ENCODE results near the gene UBALD1. TPM values are rescaled to one million over a fixed set of nuclear protein-coding genes. Genes with fewer than 3 reads are reported as not detected.

UBALD1 gene
- total and polyA plus RNA-seq, 8 donors = 12.0 to 27.8 (median 19.8) TPM

DNA sequence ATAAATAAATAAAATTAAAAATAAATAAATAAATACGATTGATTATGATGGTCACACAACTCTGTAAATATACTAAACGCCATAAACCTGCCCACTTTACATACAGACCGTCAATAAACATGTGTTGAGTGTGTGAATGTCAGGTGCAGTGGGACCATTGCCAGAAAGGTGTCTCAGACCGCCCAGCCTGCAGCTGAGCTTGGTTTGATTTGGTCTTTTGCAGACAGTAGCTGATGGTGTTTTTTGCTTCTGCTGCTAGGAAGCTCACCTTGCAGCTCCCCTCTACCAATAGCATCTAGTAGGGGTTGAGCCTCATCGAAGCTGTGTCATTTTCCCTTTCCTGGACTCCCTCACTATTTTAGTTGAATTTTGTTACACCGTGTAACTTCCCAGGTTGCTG lies 23.5 kb downstream of the UBALD1 start:
- TF ChIP-seq, protein P1, sequence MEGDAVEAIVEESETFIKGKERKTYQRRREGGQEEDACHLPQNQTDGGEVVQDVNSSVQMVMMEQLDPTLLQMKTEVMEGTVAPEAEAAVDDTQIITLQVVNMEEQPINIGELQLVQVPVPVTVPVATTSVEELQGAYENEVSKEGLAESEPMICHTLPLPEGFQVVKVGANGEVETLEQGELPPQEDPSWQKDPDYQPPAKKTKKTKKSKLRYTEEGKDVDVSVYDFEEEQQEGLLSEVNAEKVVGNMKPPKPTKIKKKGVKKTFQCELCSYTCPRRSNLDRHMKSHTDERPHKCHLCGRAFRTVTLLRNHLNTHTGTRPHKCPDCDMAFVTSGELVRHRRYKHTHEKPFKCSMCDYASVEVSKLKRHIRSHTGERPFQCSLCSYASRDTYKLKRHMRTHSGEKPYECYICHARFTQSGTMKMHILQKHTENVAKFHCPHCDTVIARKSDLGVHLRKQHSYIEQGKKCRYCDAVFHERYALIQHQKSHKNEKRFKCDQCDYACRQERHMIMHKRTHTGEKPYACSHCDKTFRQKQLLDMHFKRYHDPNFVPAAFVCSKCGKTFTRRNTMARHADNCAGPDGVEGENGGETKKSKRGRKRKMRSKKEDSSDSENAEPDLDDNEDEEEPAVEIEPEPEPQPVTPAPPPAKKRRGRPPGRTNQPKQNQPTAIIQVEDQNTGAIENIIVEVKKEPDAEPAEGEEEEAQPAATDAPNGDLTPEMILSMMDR (IDR thresholded peaks at IDR 0.05) = no peak
- Histone ChIP-seq H3K36me3 (no peaks in the 10 kb centered on the region), H3K27ac (no peak overlapping the region), H3K4me1 (no peaks in the 10 kb centered on the region), H3K27me3 (peaks cover 0 to 1% of the 10 kb centered on the region in 2 donors), H3K4me3 (no peak overlapping the region), H3K9me3 (peaks cover 0 to 9% of the 10 kb centered on the region in 2 donors)
- intact Hi-C loops (cut with DNase I) = no loop called here
- ATAC-seq (no peak), DNase-seq (no peak)

DNA sequence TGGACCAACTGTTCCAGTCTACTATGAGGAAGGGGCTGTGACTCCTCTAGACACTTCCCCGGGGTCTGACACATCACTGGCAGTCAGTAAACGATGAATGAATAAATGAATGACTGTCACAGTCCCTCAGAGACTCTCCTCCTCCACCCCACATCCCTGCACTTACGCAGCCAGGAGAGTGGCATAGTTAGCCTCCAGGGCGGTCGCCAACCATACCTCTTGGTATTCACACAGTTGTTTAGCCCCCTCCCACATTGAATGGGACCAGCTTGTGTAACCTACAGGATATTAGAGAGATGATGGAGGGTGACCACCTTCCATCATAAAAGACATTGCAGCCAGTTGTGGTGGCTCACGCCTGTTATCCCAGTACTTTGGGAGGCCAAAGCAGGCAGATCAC lies 25.7 kb downstream of the UBALD1 start:
- Histone ChIP-seq H3K4me1 (no peaks in the 10 kb centered on the region), H3K9me3 (peaks cover 0 to 9% of the 10 kb centered on the region in 2 donors), H3K4me3 (no peak overlapping the region), H3K36me3 (no peaks in the 10 kb centered on the region), H3K27me3 (peaks cover 0 to 12% of the 10 kb centered on the region in 2 donors), H3K27ac (no peak overlapping the region)
- intact Hi-C loops (cut with DNase I) = loop anchor here in 1 of 2 donors (10.0 kb wide), 1 partner anchor 74 kb away; no protein-coding TSS in a partner anchor
- DNase-seq (no peak), ATAC-seq (no peak)
- TF ChIP-seq, protein P1 (IDR thresholded peaks at IDR 0.05) = no peak

DNA sequence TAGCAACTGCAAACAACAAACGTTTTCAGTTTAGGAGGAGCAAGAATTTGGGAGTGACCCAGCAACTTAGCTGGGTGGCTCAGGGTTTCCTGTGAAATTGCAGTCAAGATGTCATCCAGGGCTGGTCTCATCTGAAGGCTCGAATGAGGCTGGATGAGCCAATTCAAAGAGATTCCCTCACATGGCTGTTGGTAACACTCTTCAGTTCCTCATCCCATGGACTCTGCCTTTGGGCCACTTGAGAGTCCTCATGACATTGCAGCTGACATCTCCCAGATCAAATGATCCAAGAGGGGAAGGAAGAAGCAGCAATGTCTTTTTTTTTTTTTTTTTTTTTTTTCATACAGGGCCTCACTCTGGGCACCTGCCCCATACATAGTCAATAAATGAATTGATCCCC lies 26.3 kb downstream of the UBALD1 start:
- Histone ChIP-seq H3K9me3 (peaks cover 0 to 9% of the 10 kb centered on the region in 2 donors), H3K27ac (no peak overlapping the region), H3K27me3 (peaks cover 0 to 12% of the 10 kb centered on the region in 2 donors), H3K4me3 (no peak overlapping the region), H3K36me3 (no peaks in the 10 kb centered on the region), H3K4me1 (no peaks in the 10 kb centered on the region)
- intact Hi-C loops (cut with DNase I) = loop anchor here in 1 of 2 donors (10.0 kb wide), 1 partner anchor 74 kb away; no protein-coding TSS in a partner anchor
- TF ChIP-seq, protein P1 (IDR thresholded peaks at IDR 0.05) = no peak
- no peak for DNase-seq
- no peak for ATAC-seq

DNA sequence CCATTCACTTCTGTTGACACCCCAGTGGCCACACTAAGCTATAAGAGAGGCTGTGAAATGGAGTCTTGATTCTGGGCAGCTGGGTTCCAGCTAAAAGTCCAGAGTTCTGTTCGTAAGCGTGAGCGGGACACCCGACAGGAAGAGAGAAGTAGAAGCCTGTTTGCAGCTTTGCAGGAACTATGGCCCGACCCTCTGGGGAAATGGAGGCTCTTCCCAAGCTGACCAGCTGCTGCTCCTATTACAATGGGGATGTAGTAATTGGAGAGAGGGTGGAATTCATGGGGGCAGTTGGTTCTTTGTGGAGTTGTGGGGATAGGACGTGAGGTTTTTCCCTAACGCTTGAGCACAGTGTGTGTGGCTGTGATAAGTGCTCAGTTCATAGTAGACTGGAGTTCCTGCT lies 28.4 kb downstream of the UBALD1 start:
- TF ChIP-seq, protein P1 (IDR thresholded peaks at IDR 0.05) = no peak
- H3K9me3 ChIP-seq = peaks cover 0 to 9% of the 10 kb centered on the region in 2 donors
- ATAC-seq = no peak
- intact Hi-C loops (cut with DNase I) = loop anchor here in 1 of 2 donors (10.0 kb wide), 1 partner anchor 71 kb away; no protein-coding TSS in a partner anchor
- H3K4me3 ChIP-seq = no peak overlapping the region
- DNase-seq = no peak
- H3K27ac ChIP-seq = no peak overlapping the region
- H3K36me3 ChIP-seq = no peaks in the 10 kb centered on the region
- H3K27me3 ChIP-seq = peaks cover 0 to 12% of the 10 kb centered on the region in 2 donors
- H3K4me1 ChIP-seq = no peaks in the 10 kb centered on the region

GRCh38 chr16:4583906-4584305 lies 30.8 kb downstream of the UBALD1 start:
- H3K4me1 ChIP-seq = no peaks in the 10 kb centered on the region

More at GRCh38 chr16:4583906-4584305, 30.8 kb downstream of the UBALD1 start:
- Histone ChIP-seq H3K4me3 (no peak overlapping the region), H3K36me3 (no peaks in the 10 kb centered on the region), H3K27ac (no peak overlapping the region), H3K9me3 (peaks cover 0 to 9% of the 10 kb centered on the region in 2 donors), H3K27me3 (peaks cover 0 to 12% of the 10 kb centered on the region in 2 donors)
- intact Hi-C loops (cut with DNase I) = loop anchor here in 1 of 2 donors (10.0 kb wide), 1 partner anchor 69 kb away; no protein-coding TSS in a partner anchor
- TF ChIP-seq, protein P1 (IDR thresholded peaks at IDR 0.05) = no peak
- ATAC-seq = no peak
- no peak for DNase-seq
